ENCODE data around the gene CCDC80. TPM values are rescaled to one million over a fixed set of nuclear protein-coding genes. Genes with fewer than 3 reads are reported as not detected.
A peak's percentile ranks its signal among the peaks of the same experiment; 100 is the strongest.

The CCDC80 gene
- total and polyA plus RNA-seq, 2 experiments from 2014 or later, result 26.4 to 27.7 TPM

DNA sequence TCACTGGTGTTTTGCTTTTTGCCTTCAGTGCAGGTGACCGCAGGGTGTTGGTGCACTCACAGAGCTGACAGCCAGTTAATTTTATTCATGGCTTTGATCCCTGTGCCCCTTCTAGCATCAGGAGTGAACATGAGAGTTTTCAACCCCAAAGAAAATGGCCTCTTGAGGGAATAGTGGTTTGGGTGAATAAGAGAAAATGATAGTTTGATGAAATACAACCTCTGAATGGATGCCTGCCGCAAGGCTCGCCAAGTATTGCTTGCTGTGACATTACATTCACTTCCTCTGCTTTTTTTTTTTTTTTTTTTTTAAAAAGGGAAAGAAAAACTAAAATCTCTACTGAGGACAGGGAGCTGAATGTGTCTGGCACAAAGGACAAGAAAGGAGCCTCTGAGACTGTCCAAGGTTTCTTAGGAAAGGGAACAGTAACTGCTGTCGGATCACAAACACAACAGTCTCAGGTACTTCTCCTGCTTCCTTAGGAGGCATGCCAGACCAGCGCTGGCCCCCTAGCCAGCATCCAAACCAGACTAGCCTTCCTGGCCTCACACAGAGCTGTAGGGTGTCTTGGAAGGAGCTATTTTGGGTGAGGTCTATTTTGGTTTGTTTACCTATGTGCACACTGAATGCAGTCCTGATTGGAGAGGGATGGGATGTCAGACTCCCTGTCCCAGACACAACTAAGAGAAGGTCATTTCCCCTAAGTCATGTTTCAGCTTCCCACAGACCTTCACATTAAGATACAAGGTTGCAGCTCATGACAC lies 29.0 kb downstream of the CCDC80 start:
- no peak for DNase-seq (ENCODE audit: low read depth in 1 of 2, low spot score in 1 of 2)
- no peaks in the 10 kb centered on the region for H3K36me3 ChIP-seq

DNA sequence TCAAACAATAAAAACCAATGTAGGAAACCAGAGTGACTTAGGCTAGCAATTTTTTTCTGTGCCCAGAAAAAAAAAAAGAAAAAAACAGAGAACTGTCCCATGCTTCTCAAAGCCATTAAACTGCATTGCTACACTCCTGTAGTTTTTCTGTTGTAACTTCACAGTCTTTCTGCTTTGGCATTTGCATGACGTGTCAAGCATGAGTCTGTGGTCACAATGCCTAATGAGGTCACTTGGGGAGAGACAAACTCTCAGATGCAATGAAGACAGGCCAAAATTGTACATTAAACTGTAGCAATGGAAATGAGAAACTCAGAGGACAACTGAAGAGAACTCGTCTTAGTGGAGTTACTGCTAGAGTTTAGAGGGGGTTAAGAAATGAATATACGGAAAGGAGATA lies 30.8 kb downstream of the CCDC80 start:
- TF ChIP-seq, protein P1, sequence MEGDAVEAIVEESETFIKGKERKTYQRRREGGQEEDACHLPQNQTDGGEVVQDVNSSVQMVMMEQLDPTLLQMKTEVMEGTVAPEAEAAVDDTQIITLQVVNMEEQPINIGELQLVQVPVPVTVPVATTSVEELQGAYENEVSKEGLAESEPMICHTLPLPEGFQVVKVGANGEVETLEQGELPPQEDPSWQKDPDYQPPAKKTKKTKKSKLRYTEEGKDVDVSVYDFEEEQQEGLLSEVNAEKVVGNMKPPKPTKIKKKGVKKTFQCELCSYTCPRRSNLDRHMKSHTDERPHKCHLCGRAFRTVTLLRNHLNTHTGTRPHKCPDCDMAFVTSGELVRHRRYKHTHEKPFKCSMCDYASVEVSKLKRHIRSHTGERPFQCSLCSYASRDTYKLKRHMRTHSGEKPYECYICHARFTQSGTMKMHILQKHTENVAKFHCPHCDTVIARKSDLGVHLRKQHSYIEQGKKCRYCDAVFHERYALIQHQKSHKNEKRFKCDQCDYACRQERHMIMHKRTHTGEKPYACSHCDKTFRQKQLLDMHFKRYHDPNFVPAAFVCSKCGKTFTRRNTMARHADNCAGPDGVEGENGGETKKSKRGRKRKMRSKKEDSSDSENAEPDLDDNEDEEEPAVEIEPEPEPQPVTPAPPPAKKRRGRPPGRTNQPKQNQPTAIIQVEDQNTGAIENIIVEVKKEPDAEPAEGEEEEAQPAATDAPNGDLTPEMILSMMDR (IDR thresholded peaks at IDR 0.05; ENCODE audit: low read depth, low read length), result no peak
- peak in 1 of 2 donors; percentile 75 for DNase-seq (ENCODE audit: low read depth in 1 of 2, low spot score in 1 of 2)
- peaks cover 18% of the 10 kb centered on the region for H3K4me1 ChIP-seq (ENCODE audit: low read depth)
- H3K36me3 ChIP-seq, result no peaks in the 10 kb centered on the region
- no peaks in the 10 kb centered on the region for H3K27me3 ChIP-seq
- H3K9me3 ChIP-seq (ENCODE audit: low read depth), result no peaks in the 10 kb centered on the region
- H3K27ac ChIP-seq, result no peak overlapping the region
- no peak overlapping the region for H3K4me3 ChIP-seq

More for the DNA sequence above, 29.0 kb downstream of the CCDC80 start:
- Histone ChIP-seq H3K9me3 (ENCODE audit: low read depth) (no peaks in the 10 kb centered on the region), H3K27ac (peak overlapping the region; percentile 58), H3K27me3 (no peaks in the 10 kb centered on the region), H3K4me1 (ENCODE audit: low read depth) (peaks cover 18% of the 10 kb centered on the region), H3K4me3 (no peak overlapping the region)
- TF ChIP-seq, protein P1 (IDR thresholded peaks at IDR 0.05; ENCODE audit: low read depth, low read length), result no peak

DNA sequence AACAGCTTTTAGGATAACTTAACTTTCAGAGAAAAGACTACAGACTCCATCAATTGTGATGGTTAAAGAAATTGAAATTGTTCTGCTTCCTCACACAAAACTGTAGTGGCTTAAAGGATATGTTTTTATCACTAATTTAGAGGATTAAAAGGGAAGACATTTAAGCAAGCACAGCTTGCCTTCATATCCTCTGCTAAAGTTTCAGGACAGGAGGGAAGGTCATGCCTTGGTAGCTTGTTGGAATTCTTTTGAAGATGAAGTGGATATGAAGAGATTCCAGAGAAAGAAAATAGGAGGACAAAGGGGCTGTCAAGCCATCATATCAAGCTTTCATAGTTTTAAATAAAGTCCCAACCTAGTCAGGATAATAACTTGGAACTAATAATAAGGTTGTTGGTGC lies 33.1 kb downstream of the CCDC80 start:
- H3K9me3 ChIP-seq (ENCODE audit: low read depth), result no peaks in the 10 kb centered on the region
- peak in 1 of 2 donors; percentile 2 for DNase-seq (ENCODE audit: low read depth in 1 of 2, low spot score in 1 of 2)
- H3K36me3 ChIP-seq, result no peaks in the 10 kb centered on the region
- H3K27me3 ChIP-seq, result no peaks in the 10 kb centered on the region
- no peak overlapping the region for H3K4me3 ChIP-seq
- H3K27ac ChIP-seq, result no peak overlapping the region
- TF ChIP-seq, protein P1 (IDR thresholded peaks at IDR 0.05; ENCODE audit: low read depth, low read length), result no peak
- peaks cover 18% of the 10 kb centered on the region for H3K4me1 ChIP-seq (ENCODE audit: low read depth)

DNA sequence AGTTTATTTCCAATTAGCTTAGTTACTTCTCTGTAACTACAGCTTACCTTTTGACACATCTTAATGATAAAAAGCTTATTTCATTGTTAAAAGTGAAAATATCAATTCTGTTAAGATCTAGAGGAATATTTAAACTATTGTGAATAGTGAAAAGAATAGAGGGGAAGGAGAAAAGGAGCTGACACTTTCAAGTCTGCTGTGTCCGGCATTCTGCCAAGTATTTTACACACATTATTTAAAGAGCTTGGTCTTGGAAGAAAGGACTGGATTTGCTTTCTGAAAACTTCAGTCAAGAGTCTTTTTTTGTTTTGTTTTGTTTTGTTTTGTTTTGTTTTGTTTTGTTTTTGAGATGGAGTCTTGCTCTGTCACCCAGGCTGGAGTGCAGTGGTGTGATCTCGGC lies 34.8 kb downstream of the CCDC80 start:
- no peak overlapping the region for H3K4me3 ChIP-seq
- TF ChIP-seq, protein P1 (IDR thresholded peaks at IDR 0.05; ENCODE audit: low read depth, low read length), result no peak
- no peak overlapping the region for H3K27ac ChIP-seq
- peak in 1 of 2 donors; percentile 27 for DNase-seq (ENCODE audit: low read depth in 1 of 2, low spot score in 1 of 2)
- H3K9me3 ChIP-seq (ENCODE audit: low read depth), result no peaks in the 10 kb centered on the region
- peaks cover 8% of the 10 kb centered on the region for H3K4me1 ChIP-seq (ENCODE audit: low read depth)
- H3K36me3 ChIP-seq, result no peaks in the 10 kb centered on the region
- no peaks in the 10 kb centered on the region for H3K27me3 ChIP-seq

DNA sequence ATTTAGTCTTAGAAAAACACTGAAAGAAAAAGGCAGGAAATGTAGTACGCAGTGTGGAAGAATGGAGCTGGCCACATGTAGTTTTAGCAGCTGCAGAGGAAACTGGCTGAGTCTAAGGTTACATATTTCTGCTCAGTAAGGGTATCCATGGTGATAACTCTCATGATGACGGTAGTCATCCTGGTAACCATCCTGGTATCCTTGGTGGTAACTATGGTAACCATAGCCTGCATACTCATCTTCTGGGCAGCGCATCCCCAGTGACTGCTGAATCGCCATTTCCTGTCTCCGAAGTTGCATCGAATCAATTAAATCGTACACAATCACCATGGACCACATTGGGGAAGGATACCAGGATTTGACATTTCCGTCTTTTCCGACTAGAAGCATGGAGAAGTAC lies 35.7 kb downstream of the CCDC80 start:
- Histone ChIP-seq H3K4me1 (ENCODE audit: low read depth) (peaks cover 8% of the 10 kb centered on the region), H3K27ac (no peak overlapping the region), H3K9me3 (ENCODE audit: low read depth) (no peaks in the 10 kb centered on the region), H3K36me3 (no peaks in the 10 kb centered on the region), H3K27me3 (no peaks in the 10 kb centered on the region), H3K4me3 (no peak overlapping the region)
- TF ChIP-seq, protein P1 (IDR thresholded peaks at IDR 0.05; ENCODE audit: low read depth, low read length), result no peak
- peak in 1 of 2 donors; percentile 94 for DNase-seq (ENCODE audit: low read depth in 1 of 2, low spot score in 1 of 2)

Data from cardiac muscle cell (in vitro differentiated cells and primary cell).